T-helper 1 cell treated with Interleukin-12 subunit alpha and Interleukin-12 subunit beta and Interleukin-4 antibody, amounts not matched to agents 30 ng/mL and 1 ng/mL, for 36 hours (primary cell): ENCODE measurements around the gene SLC29A3. TPM values are rescaled to one million over a fixed set of nuclear protein-coding genes. Genes with fewer than 3 reads are reported as not detected.
"Not testable (repeated sequence)": the region's sequence is repeated elsewhere in the genome, so short reads cannot be mapped to it uniquely, and the experiment has no call there.

Experiments
- intact Hi-C: fragments of 100-400 bp; cut with micrococcal nuclease; formaldehyde crosslinking; loops from one replicate; pipeline ENCODE4 v1.15.1; 2024
- total RNA-seq: library from RNA; stranded (reverse); gene quantifications from 2 replicates; pipeline ENCODE4 v1.2.3, GENCODE V29; 2022

Gene SLC29A3
- total RNA-seq, 1 donor from 2014 or later: 2.8 TPM

DNA sequence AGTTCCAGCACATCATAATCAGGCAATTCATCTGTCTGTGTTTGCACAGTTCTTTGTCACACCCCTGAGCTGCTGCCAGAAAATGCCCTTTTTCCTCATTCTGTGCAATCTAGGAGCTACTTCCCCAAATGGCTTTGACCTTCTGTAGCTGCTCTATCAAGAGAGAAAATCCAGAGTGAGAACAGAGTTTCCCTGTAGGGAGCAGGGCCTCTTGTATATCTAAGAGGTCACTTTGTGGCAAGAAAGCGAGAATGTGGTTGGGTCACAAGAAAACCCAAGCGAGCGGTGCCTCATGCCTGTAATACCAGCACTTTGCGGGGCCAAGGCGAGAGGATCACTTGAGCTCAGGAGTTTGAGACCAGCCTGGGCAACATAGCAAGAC lies 24.3 kb downstream of the SLC29A3 start:
- intact Hi-C loops: no loop called here

DNA sequence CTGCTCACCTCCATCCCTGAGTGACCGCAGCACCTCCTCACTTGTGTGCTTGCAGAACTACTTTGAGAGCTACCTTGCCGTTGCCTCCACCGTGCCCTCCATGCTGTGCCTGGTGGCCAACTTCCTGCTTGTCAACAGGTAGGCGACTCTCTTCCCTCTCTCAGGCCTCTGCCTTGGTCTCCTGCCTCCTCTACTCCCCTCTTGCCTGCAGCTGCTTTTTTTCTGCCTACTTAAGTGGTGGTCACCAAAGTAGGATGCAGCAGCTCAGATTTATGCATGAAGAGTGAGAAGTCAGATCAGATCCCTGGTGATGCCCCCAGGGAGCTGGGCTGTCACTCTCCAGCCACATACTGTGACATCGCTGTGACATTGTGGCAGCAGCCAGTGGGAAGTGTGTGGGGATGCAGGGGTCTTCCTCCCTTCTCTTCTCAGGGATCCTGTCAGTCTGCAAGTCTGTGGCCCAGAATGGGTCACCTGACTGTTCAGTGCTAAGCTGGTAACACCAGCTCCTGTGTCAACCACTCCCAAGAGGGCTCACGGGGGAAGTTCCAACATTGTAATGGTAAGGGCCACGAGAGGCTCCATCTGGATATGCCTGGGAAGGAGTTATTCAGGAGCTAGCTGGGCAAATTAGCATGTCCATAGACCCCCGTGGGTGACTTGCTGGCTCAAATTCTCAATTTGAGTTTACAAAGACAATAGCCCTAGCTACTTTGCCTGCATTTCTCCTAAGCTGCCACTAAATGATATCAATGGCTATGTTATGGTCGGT lies 25.3 kb downstream of the SLC29A3 start:
- intact Hi-C loops: no loop called here

DNA sequence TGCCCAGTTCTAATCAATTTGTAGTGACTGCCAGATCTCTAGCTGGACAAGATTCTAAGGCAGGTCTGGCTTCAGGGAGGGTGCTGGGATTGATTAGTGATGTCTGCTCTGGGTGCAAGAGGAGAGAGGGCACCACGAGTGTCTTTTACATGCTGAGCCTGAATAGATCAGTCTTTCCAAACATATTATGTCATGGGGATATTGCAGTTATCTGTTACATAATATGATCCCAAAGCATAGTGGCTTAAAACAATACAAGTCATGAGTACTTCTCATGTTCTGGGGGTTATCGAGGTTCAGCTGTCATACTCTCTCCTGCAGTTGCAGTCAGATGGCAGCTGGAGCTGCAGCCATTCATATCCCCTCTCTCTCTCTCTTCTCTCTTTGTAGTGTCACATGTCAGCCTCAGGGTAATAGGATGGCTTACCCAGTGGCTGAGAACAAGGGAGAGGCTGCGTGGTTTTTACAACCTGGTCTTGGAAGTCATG lies 26.0 kb downstream of the SLC29A3 start:
- intact Hi-C loops: no loop called here

DNA sequence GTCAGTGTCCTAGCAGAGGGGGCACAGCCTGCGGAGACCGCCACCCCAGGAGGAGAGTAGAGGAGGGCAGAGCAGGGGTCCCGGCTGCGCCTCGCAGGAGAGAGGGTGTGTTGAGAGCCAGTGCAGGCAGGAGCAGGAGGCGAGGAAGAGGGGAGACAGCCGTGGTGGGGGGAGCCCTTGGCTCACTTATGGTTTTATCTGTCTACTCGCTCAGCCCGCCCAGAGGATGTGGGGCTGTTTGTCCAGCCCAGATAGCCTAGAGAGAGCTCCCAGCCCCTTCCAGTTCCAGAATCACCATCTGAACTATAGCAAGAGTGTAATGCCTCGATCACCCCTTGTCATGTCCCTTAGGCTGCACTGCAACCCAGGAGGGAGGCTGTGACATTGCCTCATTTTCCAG lies 26.6 kb downstream of the SLC29A3 start:
- intact Hi-C loops: no loop called here

DNA sequence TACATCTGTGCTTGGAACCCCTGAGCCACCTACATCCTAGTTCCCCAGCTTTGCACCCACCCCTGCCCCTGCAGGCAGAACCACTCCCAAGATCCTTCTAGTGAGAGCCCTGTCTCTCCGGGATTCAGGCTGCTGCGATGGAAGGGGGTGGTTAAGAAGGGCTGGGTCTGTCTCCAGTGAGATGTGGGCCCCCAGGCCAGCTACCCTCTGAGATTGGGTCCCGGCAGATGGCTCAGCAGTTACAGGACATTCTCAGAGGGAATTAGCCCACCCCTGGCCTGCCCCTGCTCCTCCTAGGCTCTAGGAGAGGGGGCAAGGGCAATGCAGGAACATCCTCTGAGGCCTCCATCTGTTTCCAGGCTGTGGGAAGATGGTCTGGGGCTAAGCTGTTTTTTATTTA lies 27.7 kb downstream of the SLC29A3 start:
- intact Hi-C loops: no loop called here

DNA sequence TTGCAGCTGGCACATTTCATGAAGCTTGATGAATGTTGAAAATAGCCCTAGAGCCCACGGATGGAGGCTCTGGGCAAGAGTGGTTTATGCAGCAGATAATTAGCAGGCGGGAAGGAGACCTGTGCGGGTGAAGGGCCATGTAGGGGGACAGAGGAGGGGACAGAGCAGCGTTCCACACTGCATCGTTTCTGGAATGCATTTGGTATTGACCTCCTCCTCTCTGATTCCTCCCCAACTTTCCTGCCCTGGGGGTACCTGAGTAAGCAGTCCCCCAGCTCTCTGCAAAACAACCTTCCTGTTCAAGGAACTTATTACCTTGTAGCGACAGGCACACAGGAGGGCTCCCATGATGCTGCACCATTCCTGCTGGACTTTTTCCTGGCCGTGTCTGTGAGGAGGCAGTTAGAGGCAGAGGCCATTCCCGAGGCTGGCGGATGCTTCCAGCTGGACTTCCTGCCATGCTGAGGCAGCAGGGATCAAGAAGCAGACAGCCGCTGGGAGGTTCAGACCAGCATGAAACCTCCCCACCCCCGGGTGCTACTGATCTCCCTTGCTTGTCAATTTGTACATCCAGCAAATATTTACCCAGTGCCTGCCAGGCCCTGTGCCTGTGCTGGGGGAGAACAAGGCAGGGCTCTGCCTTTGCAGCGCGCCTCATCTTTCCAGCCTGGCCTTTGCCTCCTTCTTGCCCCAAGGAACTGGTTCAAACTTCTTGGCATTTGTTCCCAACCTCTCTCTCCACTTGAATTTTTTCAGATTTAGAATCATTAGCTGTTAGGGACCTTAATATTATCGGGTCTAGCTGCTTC lies 28.7 kb downstream of the SLC29A3 start:
- intact Hi-C loops: no loop called here

DNA sequence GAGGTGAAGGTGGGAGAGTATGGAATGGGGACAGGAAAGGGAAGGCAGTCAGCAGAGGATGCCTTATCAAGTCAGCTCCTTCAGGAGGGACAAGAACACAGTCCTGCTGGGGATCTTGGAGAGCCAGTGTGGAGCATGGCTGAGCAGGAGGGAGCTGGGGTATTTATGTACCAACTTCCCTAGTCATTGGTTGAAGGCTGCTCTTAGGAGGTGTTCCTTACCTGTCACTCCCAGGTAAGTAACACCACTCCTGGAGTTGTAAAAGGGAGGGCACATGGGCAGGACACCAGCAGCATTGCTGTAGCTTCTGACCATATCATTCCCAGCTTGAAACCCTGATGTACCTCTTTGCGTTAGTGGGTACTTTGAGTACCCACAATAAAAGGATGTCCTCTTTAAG lies 29.8 kb downstream of the SLC29A3 start:
- intact Hi-C loops: no loop called here

DNA sequence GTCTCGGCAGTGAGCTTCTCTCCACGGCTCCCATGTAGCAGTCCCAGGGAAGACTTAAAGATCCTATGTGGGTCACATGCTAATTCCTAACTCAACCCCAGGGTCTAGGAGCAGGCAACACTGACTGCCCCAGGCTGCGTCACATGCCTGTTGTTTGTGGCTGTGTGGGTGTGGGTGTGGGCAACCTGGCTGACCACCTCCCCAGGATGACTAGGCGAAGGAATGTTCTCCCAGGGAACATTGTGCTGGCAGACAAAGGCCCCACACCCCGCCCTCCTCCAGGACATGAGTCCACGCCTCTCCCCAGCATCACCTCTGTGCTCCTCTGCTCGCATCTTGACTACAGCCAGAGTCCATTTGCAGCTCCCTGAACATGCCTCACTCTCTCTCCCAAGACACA lies 30.3 kb downstream of the SLC29A3 start:
- intact Hi-C loops: no loop called here

DNA sequence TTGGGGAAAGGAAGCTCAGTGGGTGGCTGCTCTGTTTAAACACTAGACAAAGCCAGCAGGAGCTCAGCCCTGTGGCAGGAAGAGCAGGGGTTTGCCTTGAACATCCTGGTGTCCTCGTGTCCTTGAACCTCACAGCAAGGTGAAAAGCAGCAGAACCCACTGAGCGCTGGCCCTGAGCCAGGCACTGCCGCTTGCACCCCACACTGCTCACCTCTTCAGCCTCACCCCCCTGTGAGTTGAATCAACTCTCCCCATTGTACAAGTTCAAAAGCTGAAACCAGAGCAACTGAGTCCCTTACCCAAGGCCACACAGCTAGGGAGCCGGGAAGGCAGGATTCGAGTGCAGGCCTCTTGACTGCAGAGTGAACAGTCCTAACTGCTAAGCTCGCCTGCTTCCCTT lies 32.0 kb downstream of the SLC29A3 start:
- intact Hi-C loops: no loop called here

DNA sequence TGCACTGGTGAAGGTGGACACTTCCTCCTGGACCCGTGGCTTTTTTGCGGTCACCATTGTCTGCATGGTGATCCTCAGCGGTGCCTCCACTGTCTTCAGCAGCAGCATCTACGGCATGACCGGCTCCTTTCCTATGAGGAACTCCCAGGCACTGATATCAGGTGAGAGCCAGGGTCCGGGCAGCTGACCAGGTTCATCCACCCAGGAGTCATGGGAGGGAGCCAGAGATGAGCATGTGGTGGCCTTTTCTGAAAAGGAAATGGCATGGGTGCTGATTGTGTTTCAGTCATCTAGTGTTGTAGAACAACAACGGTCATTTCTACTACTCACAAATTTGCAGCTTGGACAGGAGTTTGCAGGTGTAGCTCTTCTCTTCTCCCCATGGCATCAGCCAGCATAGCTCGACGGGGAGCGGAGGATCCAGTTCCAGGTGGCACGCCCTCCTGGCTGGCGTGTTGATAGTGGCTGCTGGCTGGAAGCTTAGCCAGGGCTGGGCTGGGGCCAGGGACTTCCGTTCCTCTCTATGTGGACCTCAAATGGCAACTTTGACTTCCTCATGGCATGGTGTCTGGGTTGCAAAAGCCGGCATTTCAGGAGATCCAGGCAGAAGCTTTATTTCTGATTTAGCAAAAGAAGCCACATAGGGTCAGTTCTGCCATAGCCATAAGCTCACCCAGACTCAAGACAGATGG lies 32.7 kb downstream of the SLC29A3 start:
- intact Hi-C loops: no loop called here

DNA sequence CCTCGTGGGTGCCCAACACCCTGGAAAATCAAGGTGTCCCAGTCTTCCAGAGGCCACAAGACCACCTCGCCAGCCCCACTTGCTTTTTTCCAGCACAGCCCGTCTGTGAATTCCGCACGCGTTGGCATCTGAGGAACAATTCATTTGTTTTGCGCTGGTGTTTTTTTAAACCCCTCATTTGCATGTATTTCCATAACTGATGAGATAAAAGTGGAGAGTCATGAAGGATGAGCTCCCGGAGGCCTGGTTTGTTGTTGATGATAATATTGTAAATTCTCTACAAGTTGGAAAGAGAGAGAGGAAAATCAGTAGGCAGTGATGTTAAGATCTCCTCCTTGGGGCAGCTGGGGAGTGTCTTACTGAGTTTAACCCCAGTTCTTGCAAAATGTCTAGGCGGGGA lies 34.6 kb downstream of the SLC29A3 start:
- intact Hi-C loops: no loop called here

DNA sequence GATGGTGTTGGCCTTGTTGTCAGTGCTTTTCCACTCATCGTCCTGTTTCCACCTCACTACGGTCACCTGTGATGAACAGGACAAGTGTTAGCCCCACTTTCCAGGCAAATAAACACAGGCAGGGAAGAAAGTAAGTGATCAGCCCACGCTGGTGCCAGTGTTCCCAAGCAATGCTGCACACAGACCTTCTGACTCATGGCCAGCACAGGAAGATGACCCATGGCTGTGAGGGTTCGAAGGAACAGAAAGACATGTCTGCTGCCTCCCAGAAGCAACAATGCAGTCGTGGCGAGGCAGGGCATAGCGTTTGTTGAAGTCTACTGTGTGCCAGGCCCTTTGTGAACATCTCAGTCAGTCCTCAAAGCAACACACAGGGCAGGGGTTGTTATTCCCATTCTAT lies 35.7 kb downstream of the SLC29A3 start:
- intact Hi-C loops: no loop called here

DNA sequence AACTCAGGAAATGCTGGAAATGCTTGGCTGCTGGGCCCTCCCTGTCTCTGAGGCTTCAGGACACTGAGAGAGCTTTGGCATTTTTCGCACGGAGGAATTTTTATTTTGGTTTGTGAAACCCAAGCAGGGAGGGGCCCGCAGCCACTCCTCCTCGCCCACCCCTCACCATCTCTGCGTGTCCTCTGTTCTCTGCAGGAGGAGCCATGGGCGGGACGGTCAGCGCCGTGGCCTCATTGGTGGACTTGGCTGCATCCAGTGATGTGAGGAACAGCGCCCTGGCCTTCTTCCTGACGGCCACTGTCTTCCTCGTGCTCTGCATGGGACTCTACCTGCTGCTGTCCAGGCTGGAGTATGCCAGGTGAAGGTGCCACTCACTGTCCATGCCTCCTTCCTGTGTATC lies 36.8 kb downstream of the SLC29A3 start:
- intact Hi-C loops: no loop called here

DNA sequence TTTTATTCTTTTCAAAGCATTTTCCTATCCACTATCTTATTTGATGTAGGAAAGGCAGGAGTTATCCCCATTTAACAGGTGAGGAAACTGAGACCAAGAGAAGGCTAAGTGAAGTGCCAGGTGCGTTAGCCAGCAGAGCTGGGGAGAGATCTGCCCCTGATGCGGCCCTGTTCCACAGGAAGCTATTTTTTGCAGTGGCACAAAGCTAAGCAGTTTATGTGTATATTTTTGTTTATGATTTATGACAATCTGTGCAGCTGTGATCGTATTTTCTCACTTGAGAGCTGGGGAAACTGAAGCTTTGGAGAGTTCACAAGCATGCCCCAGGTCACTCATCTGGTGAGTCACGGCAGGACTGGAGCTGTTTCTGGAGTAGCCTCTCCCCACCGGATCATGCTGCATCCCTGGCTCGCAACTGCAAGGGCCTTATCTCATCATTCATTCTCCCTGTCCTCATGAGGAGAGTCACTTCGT lies 38.8 kb downstream of the SLC29A3 start:
- intact Hi-C loops: no loop called here

DNA sequence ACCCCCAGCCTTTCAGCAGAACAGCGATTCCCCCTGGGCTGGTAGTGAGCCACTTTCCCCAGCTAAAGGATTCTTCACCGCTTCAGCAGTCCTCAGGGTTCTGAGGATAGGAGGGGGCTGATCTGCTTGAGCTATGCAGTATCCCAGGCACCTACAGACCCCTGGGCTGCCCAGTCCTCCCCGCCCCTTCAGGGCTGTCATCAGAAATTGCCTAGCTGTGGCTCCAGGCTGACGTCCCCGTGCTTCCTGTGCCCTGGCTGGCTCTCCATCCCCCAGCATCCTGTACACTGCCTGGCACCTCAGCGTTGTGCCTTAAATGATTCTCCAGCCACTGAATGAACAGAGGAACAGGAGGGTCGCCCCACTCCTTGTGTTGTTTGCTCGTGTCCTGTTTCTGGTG lies 39.2 kb downstream of the SLC29A3 start:
- intact Hi-C loops: no loop called here

DNA sequence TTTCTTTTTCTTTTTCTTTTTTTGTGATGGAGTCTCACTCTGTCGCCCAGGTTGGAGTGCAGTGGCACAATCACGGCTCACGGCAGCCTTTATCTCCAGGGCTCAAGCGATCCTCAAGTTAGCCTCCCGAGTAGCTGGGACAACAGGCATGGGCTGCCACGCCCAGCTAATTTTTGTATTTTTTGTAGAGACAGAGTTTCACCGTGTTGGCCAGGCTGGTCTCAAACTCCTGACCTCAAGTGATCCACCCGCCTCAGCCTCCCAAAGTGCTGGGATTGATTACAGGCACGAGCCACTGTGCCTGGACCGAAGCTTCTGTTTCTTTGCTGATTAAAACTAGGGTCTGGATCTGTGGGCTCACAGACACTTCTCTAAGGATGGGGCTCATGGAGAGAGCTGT lies 39.8 kb downstream of the SLC29A3 start:
- intact Hi-C loops: not testable (repeated sequence)

DNA sequence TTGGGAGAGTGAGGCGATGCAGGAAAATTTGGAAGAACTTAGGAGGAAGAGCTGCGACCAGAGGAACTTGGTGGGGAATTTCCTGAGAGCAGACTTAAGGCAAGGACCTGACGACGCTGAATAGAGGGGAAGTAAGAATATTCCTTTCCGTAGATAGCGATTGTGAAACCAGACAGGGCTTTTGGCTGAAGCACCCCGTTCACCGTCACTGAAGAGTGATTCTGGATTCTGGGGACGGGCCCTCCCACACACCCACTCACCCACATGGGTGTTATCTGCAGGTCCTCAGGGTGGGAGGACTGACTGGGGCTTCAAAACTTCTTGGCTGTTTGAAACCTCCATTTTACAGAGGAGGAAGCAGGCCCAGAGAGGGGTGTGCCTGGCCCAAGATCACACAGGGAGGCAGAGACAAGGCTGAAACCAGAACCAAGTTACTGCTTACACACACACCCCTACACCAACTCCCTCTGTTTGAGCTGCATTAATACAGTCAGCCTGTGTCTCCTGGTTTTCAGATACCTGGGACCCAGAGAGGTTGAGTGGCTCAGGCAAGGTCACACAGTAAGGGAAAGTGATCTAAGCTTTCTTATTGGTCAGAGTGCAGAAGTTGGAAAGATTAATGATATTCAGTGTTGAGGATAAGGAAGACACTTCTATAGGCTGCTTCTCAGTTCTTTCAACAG lies 40.4 kb downstream of the SLC29A3 start:
- intact Hi-C loops: no loop called here

DNA sequence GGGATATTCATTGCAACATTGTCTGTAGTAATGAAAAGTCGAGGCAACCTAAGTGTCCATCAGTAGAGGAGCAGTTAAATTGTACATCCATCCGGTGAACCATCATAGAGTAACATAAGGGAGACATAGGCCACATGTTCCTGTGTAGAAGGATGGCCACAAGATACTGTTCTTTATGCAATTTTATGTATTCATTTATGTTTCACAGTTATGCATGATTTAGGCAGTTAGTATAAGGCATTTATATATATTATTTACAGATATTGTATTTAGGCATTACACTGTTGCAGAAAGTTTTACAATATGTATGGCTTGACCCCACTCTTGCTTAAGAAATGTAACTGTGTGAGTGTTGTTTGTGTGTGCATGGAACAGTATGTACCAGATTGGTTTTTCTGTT lies 41.7 kb downstream of the SLC29A3 start:
- intact Hi-C loops: no loop called here

DNA sequence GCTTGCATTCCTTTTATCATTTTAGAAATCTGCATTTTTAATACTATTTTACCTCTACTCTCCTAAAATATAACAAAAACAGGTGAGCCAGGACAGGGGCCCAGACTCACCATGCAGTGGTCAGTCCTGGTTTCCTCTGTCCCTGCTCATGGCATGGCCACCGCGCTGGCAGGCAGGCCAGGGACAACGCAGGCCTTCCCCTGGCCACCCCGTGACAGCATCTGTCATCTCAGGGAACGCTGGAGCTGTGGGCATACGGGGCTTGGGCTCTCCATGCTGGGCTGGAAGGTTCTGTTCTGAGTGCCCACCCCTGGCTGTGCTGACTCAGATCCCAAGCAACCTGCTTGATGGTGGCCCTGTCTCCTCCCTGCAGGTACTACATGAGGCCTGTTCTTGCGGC lies 42.5 kb downstream of the SLC29A3 start:
- intact Hi-C loops: no loop called here

DNA sequence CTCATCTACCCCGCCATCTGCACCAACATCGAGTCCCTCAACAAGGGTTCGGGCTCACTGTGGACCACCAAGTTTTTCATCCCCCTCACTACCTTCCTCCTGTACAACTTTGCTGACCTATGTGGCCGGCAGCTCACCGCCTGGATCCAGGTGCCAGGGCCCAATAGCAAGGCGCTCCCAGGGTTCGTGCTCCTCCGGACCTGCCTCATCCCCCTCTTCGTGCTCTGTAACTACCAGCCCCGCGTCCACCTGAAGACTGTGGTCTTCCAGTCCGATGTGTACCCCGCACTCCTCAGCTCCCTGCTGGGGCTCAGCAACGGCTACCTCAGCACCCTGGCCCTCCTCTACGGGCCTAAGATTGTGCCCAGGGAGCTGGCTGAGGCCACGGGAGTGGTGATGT lies 43.1 kb downstream of the SLC29A3 start:
- intact Hi-C loops: no loop called here

DNA sequence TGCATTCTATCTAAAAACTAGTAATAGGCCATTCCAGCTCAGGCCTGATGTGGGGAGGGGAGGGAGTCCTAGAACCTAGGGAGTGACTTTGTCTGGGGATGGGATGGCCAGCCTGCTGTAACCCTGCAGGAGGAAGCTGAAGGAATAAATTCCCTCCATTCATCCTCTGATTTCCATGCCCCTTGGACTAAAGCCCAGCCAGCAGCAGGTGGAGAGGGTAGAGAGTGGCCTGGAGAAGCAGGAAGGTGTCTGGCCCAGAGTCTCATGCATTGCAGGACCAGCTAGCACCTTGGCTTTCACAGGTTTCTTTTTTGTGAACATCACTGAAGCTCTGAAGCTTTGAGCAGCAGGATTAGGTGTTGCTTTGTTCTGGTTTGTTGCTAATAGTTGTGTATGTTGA lies 44.9 kb downstream of the SLC29A3 start:
- intact Hi-C loops: no loop called here
